GM12878 (cell line): ENCODE measurements around the gene DIP2C. TPM values are rescaled to one million over a fixed set of nuclear protein-coding genes. Genes with fewer than 3 reads are reported as not detected.
A peak's percentile ranks its signal among the peaks of the same experiment; 100 is the strongest.
"Not testable (repeated sequence)": the region's sequence is repeated elsewhere in the genome, so short reads cannot be mapped to it uniquely, and the experiment has no call there.

Experiments
- ATAC-seq: fragments of 200-7000 bp; cut with Tn5 transposase; 3 replicates; pipeline ENCODE4 v1.9.1; 2020; ENCODE audit warnings: mild to moderate bottlenecking, moderate library complexity
- BruUV-seq: library from RNA; stranded (reverse); fragments of 400-500 nt; replicated peaks from 2 replicates; lab custom pipeline; 2021; lab: Mats Ljungman, UMichigan
- CTCF ChIA-PET: fragments of 300-600 bp; sonication (Branson Sonifier 250); formaldehyde crosslinking; extraction: SDS; loops from one replicate; lab custom pipeline; 2021; ENCODE audit warnings: inconsistent platforms; lab: Yijun Ruan, JAX
- POLR2A ChIA-PET: fragments of 350-600 bp; formaldehyde crosslinking; extraction: SDS; loops from one replicate; lab custom pipeline; 2021; ENCODE audit warnings: inconsistent platforms; lab: Charles Lee
- RAD21 ChIA-PET: fragments of 300-600 bp; sonication (Branson Sonifier 250); formaldehyde crosslinking; loops from one replicate; lab custom pipeline; 2023; ENCODE audit warnings: antibody characterized with exemption; ENCODE audit not compliant: unreplicated experiment; lab: Charles Lee
- SMC1A ChIA-PET: fragments of 300-600 bp; sonication (Branson Sonifier 250); formaldehyde crosslinking; loops from one replicate; lab custom pipeline; 2023; ENCODE audit not compliant: unreplicated experiment, uncharacterized antibody; lab: Charles Lee
- DNase-seq: peaks from one replicate; pipeline ENCODE4 v3.0.0-alpha.2; 2011; ENCODE audit warnings: low read depth, low spot score
- FAIRE-seq: peaks from 3 replicates; lab custom pipeline; 2011; peaks lifted over from hg19 to GRCh38; lab: Jason Lieb, UNC
- H2AFZ ChIP-seq: 2 replicates; pipeline ENCODE4 v1.6.0; 2011; ENCODE audit warnings: low read depth, low read length, control low read depth; ENCODE audit not compliant: control insufficient read depth
- H3K27ac ChIP-seq: 2 replicates; pipeline ENCODE4 v1.5.1; 2011; ENCODE audit warnings: control low read depth; ENCODE audit not compliant: control insufficient read depth, insufficient read depth
- H3K27me3 ChIP-seq, 2 experiments: replicated peaks in 1 of 2; 2 replicates each; pipeline versions ENCODE4 v1.6.0 to v1.6.1; 2011; ENCODE audit warnings: low read length in 1 of 2; ENCODE audit not compliant: control insufficient read depth in 2 of 2, insufficient read depth in 2 of 2
- H3K36me3 ChIP-seq, 2 experiments: 2 replicates each; pipeline ENCODE4 v1.5.1; 2011; ENCODE audit warnings: low read length in 1 of 2; ENCODE audit not compliant: control insufficient read depth in 2 of 2, insufficient read depth in 2 of 2
- H3K4me1 ChIP-seq: 2 replicates; pipeline ENCODE4 v1.6.1; 2011; ENCODE audit warnings: mild to moderate bottlenecking, low read length, moderate library complexity, mixed read lengths; ENCODE audit not compliant: control insufficient read depth, insufficient read depth
- H3K4me2 ChIP-seq: 2 replicates; pipeline ENCODE4 v1.6.0; 2011; ENCODE audit warnings: control low read depth; ENCODE audit not compliant: control insufficient read depth, insufficient read depth
- H3K4me3 ChIP-seq: fragments of 200-600 bp; sonication (generic); 2 replicates; pipeline ENCODE4 v1.5.1; 2016
- H3K79me2 ChIP-seq: 2 replicates; pipeline ENCODE4 v1.6.0; 2011; ENCODE audit warnings: low read length; ENCODE audit not compliant: control insufficient read depth, insufficient read depth
- H3K9ac ChIP-seq: 2 replicates; pipeline ENCODE4 v1.8.0; 2011; ENCODE audit warnings: low read length, control low read depth, mixed read lengths; ENCODE audit not compliant: control insufficient read depth, insufficient read depth
- H3K9me3 ChIP-seq: replicated peaks from 3 replicates; pipeline ENCODE4 v1.5.1; 2011; ENCODE audit warnings: mild to moderate bottlenecking, low read length; ENCODE audit not compliant: control insufficient read depth, insufficient read depth
- H4K20me1 ChIP-seq: 2 replicates; pipeline ENCODE4 v1.6.0; 2011; ENCODE audit not compliant: control insufficient read depth, insufficient read depth
- BCL11A ChIP-seq: IDR thresholded peaks from 2 replicates; pipeline ENCODE4 v1.6.1; 2011; ENCODE audit warnings: low read depth, low read length
- CEBPB ChIP-seq, 2 experiments: fragments of 150-350 bp in 1 of 2; IDR thresholded peaks; 2 replicates each; pipeline ENCODE4 v1.6.1; 2012 to 2014; ENCODE audit warnings: low read depth in 2 of 2, low read length in 2 of 2, borderline replicate concordance in 1 of 2, inconsistent platforms in 1 of 2
- CREB1 ChIP-seq: IDR thresholded peaks from 2 replicates; pipeline ENCODE4 v1.6.1; 2012; ENCODE audit warnings: low read depth, mild to moderate bottlenecking, inconsistent platforms
- ETV6 ChIP-seq, 2 experiments: fragments of 450-650 bp in 1 of 2; IDR thresholded peaks in 1 of 2; conservative IDR thresholded peaks in 1 of 2; 2 replicates each; pipeline ENCODE4 v1.6.1; 2014; ENCODE audit warnings: antibody characterized with exemption in 1 of 2, borderline replicate concordance in 1 of 2, low read depth in 1 of 2, mild to moderate bottlenecking in 1 of 2, moderate library complexity in 1 of 2
- IKZF1 ChIP-seq: fragments of 450-650 bp; conservative IDR thresholded peaks from 2 replicates; pipeline ENCODE4 v1.6.1; 2017; ENCODE audit warnings: antibody characterized with exemption, mild to moderate bottlenecking
- IRF4 ChIP-seq: IDR thresholded peaks from 2 replicates; pipeline ENCODE4 v1.6.1; 2011; ENCODE audit warnings: low read depth, low read length
- JUNB ChIP-seq: IDR thresholded peaks from 2 replicates; pipeline ENCODE4 v1.6.1; 2016; ENCODE audit warnings: antibody characterized with exemption, mild to moderate bottlenecking
- JUND ChIP-seq: IDR thresholded peaks from 2 replicates; pipeline ENCODE4 v1.6.1; 2012; ENCODE audit warnings: low read depth, mild to moderate bottlenecking, low read length, improper control_type of control experiment, moderate library complexity
- KAT2A ChIP-seq: conservative IDR thresholded peaks from 2 replicates; pipeline ENCODE4 v1.6.1; 2011; ENCODE audit warnings: low read depth, low read length; ENCODE audit not compliant: control insufficient read depth
- KDM1A ChIP-seq: fragments of 200-600 bp; sonication (generic); IDR thresholded peaks from 2 replicates; pipeline ENCODE4 v1.6.1; 2016; ENCODE audit warnings: borderline replicate concordance
- MEF2B ChIP-seq: fragments of 450-650 bp; IDR thresholded peaks from 2 replicates; pipeline ENCODE4 v1.6.1; 2018; ENCODE audit warnings: mild to moderate bottlenecking, moderate library complexity; ENCODE audit not compliant: partially characterized antibody, poor library complexity, severe bottlenecking
- POU2F2 ChIP-seq: IDR thresholded peaks from 3 replicates; pipeline ENCODE4 v1.6.1; 2011; ENCODE audit warnings: low read depth, mild to moderate bottlenecking, low read length, borderline replicate concordance
- SPI1 ChIP-seq: IDR thresholded peaks from 2 replicates; pipeline ENCODE4 v1.6.1; 2011; ENCODE audit warnings: low read depth, mild to moderate bottlenecking, low read length, moderate library complexity, borderline replicate concordance; ENCODE audit not compliant: insufficient read depth
- SUPT20H ChIP-seq: IDR thresholded peaks from 2 replicates; pipeline ENCODE4 v1.6.1; 2011; ENCODE audit warnings: low read depth, mild to moderate bottlenecking, low read length, moderate library complexity, borderline replicate concordance; ENCODE audit not compliant: control insufficient read depth
- TCF3 ChIP-seq: IDR thresholded peaks from 2 replicates; pipeline ENCODE4 v1.6.1; 2012; ENCODE audit warnings: low read depth, mild to moderate bottlenecking, low read length, borderline replicate concordance; ENCODE audit not compliant: insufficient read depth
- TCF7 ChIP-seq: IDR thresholded peaks from 2 replicates; pipeline ENCODE4 v1.6.1; 2014; ENCODE audit warnings: antibody characterized with exemption, borderline replicate concordance
- ZNF622 ChIP-seq: fragments of 450-650 bp; IDR thresholded peaks from 2 replicates; pipeline ENCODE4 v1.6.1; 2017; ENCODE audit warnings: mild to moderate bottlenecking, inconsistent platforms
- WGBS: methylation state at CpG from one replicate; pipeline ENCODE4 v1.1.6; 2016; ENCODE audit warnings: low lambda C conversion rate; ENCODE audit not compliant: insufficient replicate concordance, insufficient coverage; ENCODE audit errors: missing lambda C conversion rate; 5-methylcytosine and 5-hydroxymethylcytosine counted together
- in situ Hi-C: fragments of 300-500 bp; cut with MboI; formaldehyde crosslinking; loops from 9 replicates; pipeline ENCODE4 v1.14.3; 2018; ENCODE audit warnings: mixed read lengths
- intact Hi-C: fragments of 100-400 bp; cut with micrococcal nuclease; formaldehyde crosslinking; loops from one replicate; pipeline ENCODE4 v1.14.2; 2022; ENCODE audit not compliant: unreplicated experiment
- polyA plus RNA-seq, 11 experiments: library from polyadenylated mRNA; depleted of rRNA in 4 of 11; unstranded in 6 of 11; stranded (reverse) in 5 of 11; fragments of >200 nt; fragmentation: Nextera tagmentation in 4 of 11; fragmentation: Illumina TruSeq in 1 of 11; extraction: Ambion mirVana in 4 of 11; extraction: Trizol in 1 of 11; gene quantifications; 1 replicate in 1 of 11; 2 replicates in 10 of 11; pipeline versions ENCODE4 v1.2.1 to v1.2.3, GENCODE V29; 2011 to 2016; ENCODE audit warnings: inconsistent platforms in 2 of 11, missing spikeins in 2 of 11, low read depth in 1 of 11
- total RNA-seq, 4 experiments: library from RNA; depleted of rRNA in 3 of 4; stranded (reverse); fragments of >200 nt in 3 of 4; fragmentation: Illumina TruSeq in 1 of 4; extraction: Trizol in 1 of 4; gene quantifications; 2 replicates each; pipeline versions ENCODE4 v1.2.1 to v1.2.3, GENCODE V29; 2013 to 2021

The DIP2C gene
- total and polyA plus RNA-seq, 10 of the 15 experiments (the other 5 are each of a cell fraction or from before 2014, with no cell fraction given) = 0.01 to 0.10 (median 0.06) TPM

DNA sequence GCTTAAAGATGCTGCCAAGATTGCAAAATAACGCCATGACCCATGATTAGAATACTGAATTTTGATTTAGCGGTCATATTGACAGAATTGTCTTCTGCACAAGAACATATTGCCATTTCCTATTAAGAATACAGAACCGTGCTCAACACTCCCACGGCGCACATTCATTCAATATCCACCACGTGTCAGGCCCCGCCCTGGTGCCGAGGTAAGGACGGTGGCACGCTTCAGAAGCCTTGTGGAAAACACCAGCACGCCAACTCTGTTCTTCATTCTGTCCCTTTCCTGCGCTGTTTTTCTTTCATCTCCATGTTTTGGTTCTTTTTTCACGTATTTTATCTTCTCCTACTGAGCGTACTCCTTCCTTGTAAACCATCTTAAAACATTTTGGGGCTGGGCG lies 364.9 kb downstream of the DIP2C start:
- no peak overlapping the region for H2AFZ ChIP-seq
- no TSS peak for BruUV-seq
- ChIA-PET SMC1A (no interaction called here), RAD21 (no interaction called here), CTCF (no interaction called here), POLR2A (no interaction called here)
- H3K4me2 ChIP-seq = no peak overlapping the region
- peak; percentile 48; the same call in 1 of the 3 replicates for ATAC-seq
- H3K79me2 ChIP-seq = no peaks in the 10 kb centered on the region
- no peak overlapping the region for H3K4me3 ChIP-seq
- H3K36me3 ChIP-seq = no peaks in the 10 kb centered on the region
- no peak for DNase-seq
- no peak overlapping the region for H3K9ac ChIP-seq
- no peak overlapping the region for H3K27ac ChIP-seq
- in situ Hi-C loops (no loop called here), intact Hi-C loops (no loop called here)
- TF ChIP-seq MEF2B = no peak
- 0 out of 3 replicates have a peak, but pooled peaks have one; percentile 1 for TF ChIP-seq POU2F2
- no peaks in the 10 kb centered on the region for H3K27me3 ChIP-seq
- H3K4me1 ChIP-seq = peaks cover 4% of the 10 kb centered on the region
- no peaks in the 10 kb centered on the region for H4K20me1 ChIP-seq
- H3K9me3 ChIP-seq = no peaks in the 10 kb centered on the region
- WGBS = 1% methylated on average over 15 of the region's 15 CpGs
- no peak for FAIRE-seq

- no TSS peak for BruUV-seq
- in situ Hi-C loops = no loop called here
- peak overlapping the region; percentile 63 for H3K4me2 ChIP-seq
Measured at GRCh38 chr10:323651-324293, 365.7 kb downstream of the DIP2C start.

GRCh38 chr10:323046-323445 lies 366.4 kb downstream of the DIP2C start:
- H2AFZ ChIP-seq, RAD21 ChIA-PET, H3K9me3 ChIP-seq, ATAC-seq, H3K9ac ChIP-seq, H3K79me2 ChIP-seq, in situ Hi-C loops, BruUV-seq, POLR2A ChIA-PET, H3K27ac ChIP-seq, DNase-seq, SMC1A ChIA-PET, H3K4me1 ChIP-seq, FAIRE-seq, H3K4me2 ChIP-seq, intact Hi-C loops, H4K20me1 ChIP-seq, H3K27me3 ChIP-seq, CTCF ChIA-PET, H3K36me3 ChIP-seq, H3K4me3 ChIP-seq: not testable (repeated sequence)
- 84% methylated on average over 12 of the region's 43 CpGs for WGBS

More at GRCh38 chr10:323651-324293, 365.7 kb downstream of the DIP2C start:
- intact Hi-C loops = no loop called here
- Histone ChIP-seq H3K36me3 (no peaks in the 10 kb centered on the region), H3K79me2 (no peaks in the 10 kb centered on the region), H2AFZ (no peak overlapping the region), H3K9me3 (no peaks in the 10 kb centered on the region), H4K20me1 (no peaks in the 10 kb centered on the region), H3K4me1 (peaks cover 4% of the 10 kb centered on the region), H3K4me3 (0 out of 2 replicates have a peak overlapping the region, but pooled peaks have one; percentile 22), H3K9ac (no peak overlapping the region), H3K27me3 (no peaks in the 10 kb centered on the region), H3K27ac (no peak overlapping the region)
- WGBS = 1% methylated on average over 15 of the region's 15 CpGs
- peak; percentile 65 for DNase-seq
- SMC1A ChIA-PET = no interaction called here
- CTCF ChIA-PET = no interaction called here
- no peak for TF ChIP-seq TCF7
- 0 out of 2 replicates have a peak, but pooled peaks have one; percentile 31 for TF ChIP-seq TCF3
- TF ChIP-seq CEBPB (IDR thresholded peaks at IDR 0.05; ENCODE audit: borderline replicate concordance in 1 of 2, low read depth in 2 of 2, low read length in 2 of 2) = no peak
- TF ChIP-seq IRF4 = peak; percentile 85
- TF ChIP-seq SUPT20H = no peak
- peak; percentile 24; the same call in 1 of the 2 replicates for TF ChIP-seq BCL11A
- peak in 1 of 2 experiments; percentile 57; a peak in 1 of 4 replicates for TF ChIP-seq ETV6 (conservative IDR thresholded peaks at IDR 0.05 in 1 of 2, IDR thresholded peaks at IDR 0.05 in 1 of 2; ENCODE audit: borderline replicate concordance in 1 of 2, low read depth in 1 of 2)
- no peak for TF ChIP-seq KAT2A
- no peak for TF ChIP-seq IKZF1
- TF ChIP-seq JUND = peak; percentile 44; the same call in 1 of the 2 replicates
- no peak for TF ChIP-seq ZNF622
- peak; percentile 12; the same call in 1 of the 2 replicates for TF ChIP-seq CREB1
- peak; percentile 64 for TF ChIP-seq JUNB
- no peak for TF ChIP-seq KDM1A
- TF ChIP-seq SPI1 = peak; percentile 50; the same call in 1 of the 2 replicates
- POLR2A ChIA-PET = no interaction called here
- RAD21 ChIA-PET = no interaction called here
- peak; percentile 94 for ATAC-seq
- FAIRE-seq = peak; percentile 86
